Lower leg skin (tissue), 3 donors: Measurements from ENCODE around the gene C14orf132.

Experiments
- POLR2A ChIP-seq, 2 donors: fragments of 450-650 bp; IDR thresholded peaks; one replicate each; pipeline ENCODE4 v1.6.1; 2016 to 2017; ENCODE audit warnings: antibody characterized with exemption in 2 of 2, mild to moderate bottlenecking in 1 of 2, moderate library complexity in 1 of 2
- TF ChIP-seq, protein P1 (sequence below), 3 donors: fragments of 450-650 bp; IDR thresholded peaks; one replicate each; pipeline ENCODE4 v1.5.1; 2016; ENCODE audit warnings: antibody characterized with exemption in 3 of 3, mild to moderate bottlenecking in 3 of 3, moderate library complexity in 2 of 3

DNA sequence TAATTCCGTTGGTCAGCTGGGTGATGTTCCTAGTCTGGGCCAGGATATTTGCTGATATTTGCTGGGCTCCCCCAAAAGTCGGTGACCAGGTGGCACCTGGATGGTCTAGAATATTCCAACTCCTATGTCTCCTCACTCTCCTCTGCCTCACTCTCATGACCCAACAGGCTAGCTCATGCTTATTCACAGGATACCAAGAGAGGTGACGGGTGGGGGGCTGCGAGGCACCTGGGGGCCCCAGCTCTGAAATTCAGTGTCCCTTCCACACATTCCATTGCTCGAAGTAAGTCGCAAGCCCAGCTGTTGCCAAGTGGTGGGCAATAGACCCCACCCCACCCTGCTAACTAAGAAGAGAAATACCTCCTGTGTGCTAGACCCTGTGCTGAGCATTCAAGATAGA lies 67.7 kb downstream of the C14orf132 start:
- TF ChIP-seq, protein P1, sequence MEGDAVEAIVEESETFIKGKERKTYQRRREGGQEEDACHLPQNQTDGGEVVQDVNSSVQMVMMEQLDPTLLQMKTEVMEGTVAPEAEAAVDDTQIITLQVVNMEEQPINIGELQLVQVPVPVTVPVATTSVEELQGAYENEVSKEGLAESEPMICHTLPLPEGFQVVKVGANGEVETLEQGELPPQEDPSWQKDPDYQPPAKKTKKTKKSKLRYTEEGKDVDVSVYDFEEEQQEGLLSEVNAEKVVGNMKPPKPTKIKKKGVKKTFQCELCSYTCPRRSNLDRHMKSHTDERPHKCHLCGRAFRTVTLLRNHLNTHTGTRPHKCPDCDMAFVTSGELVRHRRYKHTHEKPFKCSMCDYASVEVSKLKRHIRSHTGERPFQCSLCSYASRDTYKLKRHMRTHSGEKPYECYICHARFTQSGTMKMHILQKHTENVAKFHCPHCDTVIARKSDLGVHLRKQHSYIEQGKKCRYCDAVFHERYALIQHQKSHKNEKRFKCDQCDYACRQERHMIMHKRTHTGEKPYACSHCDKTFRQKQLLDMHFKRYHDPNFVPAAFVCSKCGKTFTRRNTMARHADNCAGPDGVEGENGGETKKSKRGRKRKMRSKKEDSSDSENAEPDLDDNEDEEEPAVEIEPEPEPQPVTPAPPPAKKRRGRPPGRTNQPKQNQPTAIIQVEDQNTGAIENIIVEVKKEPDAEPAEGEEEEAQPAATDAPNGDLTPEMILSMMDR (IDR thresholded peaks at IDR 0.05): no peak
- no peak for TF ChIP-seq POLR2A (IDR thresholded peaks at IDR 0.05)
